GM12891 (cell line): ENCODE data around the gene CA9.

Experiments used
- POLR2AphosphoS5 ChIP-seq: IDR thresholded peaks from 2 replicates; pipeline ENCODE4 v1.6.1; 2011; ENCODE audit warnings: low read depth, low read length, control low read depth
- TAF1 ChIP-seq: IDR thresholded peaks from 2 replicates; pipeline ENCODE4 v1.6.1; 2011; ENCODE audit warnings: low read depth, low read length, control low read depth

DNA sequence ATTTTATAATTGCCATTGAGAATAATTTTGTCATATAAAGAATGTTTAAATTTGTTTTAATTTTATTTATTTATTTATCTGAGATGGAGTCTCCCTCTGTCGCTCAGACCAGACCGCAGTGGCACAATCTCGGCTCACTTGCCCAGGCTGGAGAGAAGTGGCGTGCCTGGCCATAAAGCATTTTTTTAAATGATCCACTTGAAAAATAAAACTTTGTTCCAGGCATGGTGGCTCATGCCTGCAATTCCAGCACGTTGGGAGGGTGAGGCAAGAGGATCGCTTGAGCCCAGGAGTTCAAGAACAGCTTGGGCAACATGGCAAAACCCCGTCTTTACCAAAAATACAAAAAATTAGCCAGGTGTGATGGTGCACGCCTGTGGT, 20.9 kb upstream of the CA9 start:
- TF ChIP-seq POLR2AphosphoS5 (no peak), TAF1 (no peak)
